GM19468 (cell line): Measurements from ENCODE around the gene WNK1.
"Not testable (repeated sequence)": the region's sequence is repeated elsewhere in the genome, so short reads cannot be mapped to it uniquely, and the experiment has no call there.

Experiments used
- ATAC-seq: cut with Tn5 transposase; IDR thresholded peaks from one replicate; pipeline ENCODE4 v1.9.1; 2021; ENCODE audit warnings: mild to moderate bottlenecking, moderate library complexity, moderate number of reproducible peaks; ENCODE audit not compliant: unreplicated experiment; ENCODE audit errors: extremely low read depth

Gene WNK1

GRCh38 chr12:776772-777373, 24.5 kb downstream of the WNK1 start:
- ATAC-seq = not testable (repeated sequence)

- no peak for ATAC-seq
Observed at GRCh38 chr12:777550-778047, 25.2 kb downstream of the WNK1 start.

GRCh38 chr12:778615-779014, 26.2 kb downstream of the WNK1 start:
- ATAC-seq = no peak

GRCh38 chr12:779745-780734, 27.7 kb downstream of the WNK1 start:
- no peak for ATAC-seq

GRCh38 chr12:780750-781379, 28.5 kb downstream of the WNK1 start:
- ATAC-seq = no peak

GRCh38 chr12:785706-786105, 33.3 kb downstream of the WNK1 start:
- ATAC-seq = no peak

GRCh38 chr12:788288-788687, 35.9 kb downstream of the WNK1 start:
- no peak for ATAC-seq

GRCh38 chr12:788762-789161, 36.4 kb downstream of the WNK1 start:
- ATAC-seq = not testable (repeated sequence)

- ATAC-seq = no peak
Observed at GRCh38 chr12:789852-790563, 37.6 kb downstream of the WNK1 start.

- no peak for ATAC-seq
Observed at GRCh38 chr12:790608-791007, 38.2 kb downstream of the WNK1 start.

- no peak for ATAC-seq
Observed at GRCh38 chr12:793037-793436, 40.7 kb downstream of the WNK1 start.

GRCh38 chr12:793711-794110, 41.3 kb downstream of the WNK1 start:
- no peak for ATAC-seq

GRCh38 chr12:795305-795704, 42.9 kb downstream of the WNK1 start:
- no peak for ATAC-seq

GRCh38 chr12:800401-800800, 48.0 kb downstream of the WNK1 start:
- no peak for ATAC-seq

- ATAC-seq = no peak
Observed at GRCh38 chr12:802242-803120, 50.1 kb downstream of the WNK1 start.

- no peak for ATAC-seq
Observed at GRCh38 chr12:805022-805632, 52.7 kb downstream of the WNK1 start.

GRCh38 chr12:806200-806791, 53.9 kb downstream of the WNK1 start:
- no peak for ATAC-seq

- no peak for ATAC-seq
Observed at GRCh38 chr12:807041-807735, 54.8 kb downstream of the WNK1 start.
